NCI-H2196 (cell line): ENCODE results near the gene IL4.

Experiments used
- DNase-seq: peaks from one replicate; lab custom pipeline; 2025; ENCODE audit not compliant: unreplicated experiment; lab: John Stamatoyannopoulos, UW

The IL4 gene

DNA sequence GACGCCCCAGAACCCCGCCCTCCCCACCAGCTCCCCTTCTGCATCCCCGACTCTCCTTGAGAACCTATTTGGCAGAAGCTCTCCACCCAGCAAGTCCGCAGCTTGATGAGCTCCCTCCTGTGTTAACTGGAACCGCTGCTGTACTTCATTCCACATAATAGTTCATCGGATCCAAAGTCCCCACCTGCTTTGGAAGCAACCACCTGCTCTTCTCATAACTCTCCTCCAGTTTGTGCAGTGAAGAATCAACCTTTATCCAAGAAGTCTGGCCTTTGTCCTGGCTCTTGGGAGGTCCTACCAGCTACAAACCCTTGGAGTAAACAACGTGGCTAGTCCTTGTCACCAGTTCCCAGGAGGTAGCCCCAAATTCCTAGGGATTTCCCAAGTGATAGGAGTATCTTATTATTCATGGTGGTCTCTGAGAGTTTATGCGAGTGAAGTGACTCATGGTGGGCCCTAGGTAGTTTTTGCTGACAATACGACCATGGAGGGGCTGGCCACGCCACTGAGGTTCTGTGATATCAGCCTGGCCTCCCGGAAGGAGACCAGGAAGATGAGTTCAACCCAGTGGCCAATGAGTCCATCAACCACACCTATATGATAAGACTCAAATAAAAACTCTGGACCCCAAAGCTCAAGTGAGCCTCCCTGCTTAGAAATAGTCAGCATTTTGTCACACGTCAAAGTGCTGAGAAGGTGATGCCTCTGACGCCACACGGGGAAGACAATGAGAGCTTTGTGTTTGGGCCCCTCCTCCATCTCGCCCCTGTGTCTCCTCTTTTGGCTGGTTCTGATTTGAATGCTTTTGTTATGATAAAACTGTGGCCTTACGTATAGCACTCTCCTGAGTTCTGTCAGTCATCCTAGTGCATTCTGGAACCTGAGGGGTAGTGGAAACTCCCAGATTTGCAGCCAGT lies 3.6 kb upstream of the IL4 start:
- no peak for DNase-seq

- DNase-seq, result no peak
Measured at GRCh38 chr5:132671000-132671399, 2.8 kb upstream of the IL4 start.

GRCh38 chr5:132673488-132673887 lies 301 bp upstream of the IL4 start:
- no peak for DNase-seq

DNA sequence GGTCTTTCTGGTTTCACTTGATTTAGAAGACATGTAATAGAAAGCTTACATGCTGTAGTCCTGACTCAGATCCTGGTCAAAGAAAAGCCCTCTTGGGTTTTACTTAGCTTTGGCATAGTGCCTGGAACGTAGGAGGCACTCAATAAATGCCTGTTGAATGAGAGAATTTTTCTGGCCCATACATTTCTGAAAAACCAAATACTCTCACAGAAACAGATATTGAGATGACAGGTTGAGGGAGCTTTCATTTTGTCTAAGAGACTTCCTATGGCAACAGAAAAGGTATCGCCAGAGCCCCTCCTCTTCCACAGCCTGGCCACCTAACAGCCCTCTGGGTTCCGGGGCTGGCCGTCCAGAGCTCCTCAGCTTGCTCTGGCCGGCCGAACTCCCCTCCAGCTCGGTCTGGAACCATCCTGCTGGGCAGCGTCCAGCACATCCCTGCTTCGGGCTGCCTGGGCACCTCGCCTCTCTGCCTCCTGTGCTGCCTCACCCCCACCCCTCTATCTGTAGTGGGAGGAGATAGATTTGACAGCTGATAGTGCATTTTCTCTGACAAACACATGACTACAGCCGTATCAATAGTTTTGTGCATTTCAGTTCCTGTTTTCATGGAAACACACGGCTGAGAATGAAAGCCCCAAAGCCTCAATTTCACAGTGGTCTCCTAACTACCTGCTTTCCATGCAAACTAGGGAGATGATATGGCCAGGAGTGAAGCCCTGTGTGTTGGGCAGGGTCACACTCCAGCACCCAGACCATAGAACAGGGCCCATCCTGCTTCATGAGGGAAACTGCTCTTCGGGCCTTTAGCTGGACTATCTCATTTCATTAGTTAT lies 1.1 kb downstream of the IL4 start:
- DNase-seq, result peak; percentile 14

DNA sequence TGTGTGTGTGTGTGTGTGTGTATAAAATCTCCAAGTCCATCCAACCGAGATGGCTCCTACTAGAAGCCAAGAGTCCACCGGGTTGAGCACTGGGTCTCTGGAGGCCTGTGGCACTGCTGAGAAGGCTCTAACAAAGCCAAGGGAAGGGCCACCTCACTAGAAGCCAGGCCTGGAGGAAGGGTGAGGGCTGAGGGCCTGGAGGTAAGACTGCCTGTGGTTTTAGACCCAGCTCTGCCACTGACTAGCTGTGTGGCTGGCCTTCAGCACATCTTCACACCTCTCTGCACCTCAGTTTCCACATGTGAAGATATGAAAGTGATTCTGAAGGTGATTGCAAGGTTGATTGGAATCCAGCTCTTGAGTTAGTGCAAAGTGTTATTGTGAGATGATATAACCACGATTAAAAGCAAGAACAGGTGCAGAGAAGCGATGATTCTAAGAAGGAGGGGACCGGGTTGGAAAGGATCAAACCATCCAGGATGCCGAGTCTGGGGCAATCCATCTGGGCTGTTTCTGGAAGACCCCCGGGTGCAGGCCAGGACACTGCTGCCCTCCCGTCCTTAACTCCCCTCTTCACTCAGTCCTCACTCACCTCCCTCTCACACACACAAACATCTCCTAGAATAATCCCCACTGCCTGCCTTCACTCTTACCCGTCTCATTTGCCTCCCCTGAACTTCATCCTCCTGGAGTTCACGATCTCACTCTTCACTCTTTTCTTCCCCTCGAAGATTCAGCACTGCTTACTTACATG lies 2.3 kb downstream of the IL4 start:
- DNase-seq, result no peak

DNA sequence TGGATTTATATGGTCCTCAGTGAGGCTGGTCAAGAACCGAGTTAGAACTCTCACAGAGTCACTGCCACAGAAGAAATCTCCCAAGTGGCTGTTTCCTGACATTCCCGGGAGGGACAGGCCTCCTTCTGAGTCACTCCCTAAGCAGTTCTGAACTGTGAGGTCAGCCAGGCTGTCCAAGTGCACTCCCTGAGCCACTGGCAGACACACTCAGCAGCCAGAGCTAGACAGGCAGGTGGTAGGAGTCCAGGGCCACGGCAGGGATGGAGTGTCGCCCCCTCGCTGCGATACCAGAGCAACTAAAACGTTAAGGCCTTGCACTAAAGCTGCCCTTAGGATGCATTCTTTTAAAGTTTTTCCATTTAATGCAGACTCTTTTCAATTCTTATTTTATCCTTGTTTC lies 3.4 kb downstream of the IL4 start:
- no peak for DNase-seq

DNA sequence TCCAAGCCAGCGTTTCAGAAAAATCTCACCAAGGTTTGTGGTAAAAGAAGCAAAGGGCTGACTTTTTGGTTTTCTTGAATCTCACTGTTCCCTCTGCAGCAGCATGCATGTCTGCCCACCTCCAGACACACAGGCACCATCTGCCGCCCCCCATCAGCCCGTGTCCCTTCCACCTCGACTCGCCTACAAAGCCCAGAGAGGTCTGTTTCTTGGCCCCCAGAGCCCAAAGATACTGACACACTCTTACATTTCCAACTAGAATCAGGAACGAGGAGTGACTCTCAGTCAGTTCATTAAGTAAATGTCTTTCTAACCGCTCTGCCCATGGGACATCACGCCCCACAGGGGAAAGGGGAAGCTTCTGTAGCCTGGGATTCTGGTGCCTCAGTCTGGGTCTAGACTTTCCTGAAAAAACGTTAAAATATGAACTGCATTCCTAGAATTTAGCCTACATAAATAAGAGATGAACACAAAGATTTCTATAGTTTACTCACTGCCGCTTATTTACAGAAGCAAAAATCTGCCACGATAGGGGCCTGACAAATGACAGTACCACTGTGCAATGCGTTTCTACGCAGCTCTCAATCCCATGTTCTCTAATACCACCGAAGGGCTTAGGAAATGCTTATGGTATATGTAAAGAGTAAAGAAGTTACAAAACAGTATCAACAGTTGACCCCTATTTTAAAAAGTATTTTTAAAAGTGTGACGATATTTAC lies 4.1 kb downstream of the IL4 start:
- no peak for DNase-seq

- no peak for DNase-seq
Measured at GRCh38 chr5:132678735-132679134, 4.9 kb downstream of the IL4 start.

GRCh38 chr5:132679166-132679565 lies 5.4 kb downstream of the IL4 start:
- DNase-seq, result no peak

- no peak for DNase-seq
Measured at GRCh38 chr5:132679717-132680380, 6.1 kb downstream of the IL4 start.

DNA sequence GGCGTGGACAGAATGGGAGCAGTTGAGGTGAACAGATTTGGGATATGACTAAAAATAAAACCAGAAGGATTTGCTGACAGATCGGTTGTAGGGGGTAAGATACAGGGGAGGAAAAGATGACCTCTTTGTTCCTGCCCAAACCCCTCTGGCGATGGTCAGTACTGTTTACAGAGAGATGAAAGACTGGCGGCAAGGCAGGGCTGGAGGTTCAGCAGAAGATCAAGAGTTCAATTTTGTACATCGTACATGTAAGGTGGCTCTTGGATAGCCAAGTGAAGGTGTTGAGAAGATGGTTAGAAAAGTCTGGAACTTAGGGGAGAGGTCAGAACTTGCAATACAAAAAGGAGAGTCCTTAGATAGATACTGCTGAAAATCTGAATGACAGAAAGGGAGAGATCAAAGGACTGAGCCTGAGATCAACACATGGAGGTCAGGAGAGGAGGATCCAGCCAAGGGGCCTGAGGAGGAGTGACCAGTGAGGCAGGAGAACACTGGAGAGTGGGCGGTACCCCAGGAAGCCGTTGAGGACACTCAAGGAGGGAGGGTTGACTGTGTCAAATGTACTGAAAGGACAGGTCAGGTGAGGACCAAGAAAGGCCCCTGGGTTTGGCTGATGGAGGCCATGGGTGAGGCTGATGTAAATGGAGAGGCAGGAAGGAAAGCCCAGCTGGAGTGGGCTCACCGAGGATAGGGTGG lies 7.1 kb downstream of the IL4 start:
- no peak for DNase-seq

- no peak for DNase-seq
Measured at GRCh38 chr5:132681476-132681831, 7.7 kb downstream of the IL4 start.

DNA sequence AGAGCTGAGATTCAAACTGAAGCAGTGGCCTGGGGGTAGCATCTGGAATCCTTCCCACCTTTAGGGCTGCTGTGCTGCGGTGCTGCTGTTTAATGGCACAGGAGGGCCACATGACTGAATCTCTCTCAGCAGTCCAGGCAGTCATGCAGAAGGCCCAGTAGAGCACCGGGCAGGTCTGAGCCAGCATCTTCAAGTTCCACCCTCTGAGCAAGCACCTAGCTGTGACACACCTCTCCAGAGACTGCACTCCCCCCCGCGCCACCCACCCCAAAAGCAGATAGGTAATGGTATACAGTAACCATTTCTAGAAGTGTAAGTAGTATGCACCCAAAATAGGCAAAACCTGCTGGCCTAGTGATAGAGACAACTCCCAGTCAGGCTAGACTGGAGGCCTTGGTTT lies 8.2 kb downstream of the IL4 start:
- DNase-seq, result no peak

DNA sequence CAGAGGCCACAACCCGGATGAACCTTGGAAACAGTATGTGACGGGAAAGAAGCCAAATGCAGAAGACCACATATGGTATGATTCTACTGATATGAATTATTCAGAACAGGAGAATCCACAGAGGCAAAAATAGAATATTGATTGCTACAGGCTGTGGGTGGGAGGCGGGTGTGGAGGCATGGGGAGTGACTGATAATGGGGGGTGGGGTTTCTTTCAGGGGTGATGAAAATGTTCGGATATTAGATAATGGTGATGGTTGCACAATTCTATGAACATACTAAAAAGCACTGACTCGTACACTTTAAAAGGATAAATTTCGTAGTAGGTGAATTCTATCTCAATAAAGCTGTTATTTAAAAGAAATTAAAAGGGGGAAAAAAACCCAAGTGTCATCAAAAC lies 10.7 kb downstream of the IL4 start:
- no peak for DNase-seq

GRCh38 chr5:132684922-132685720 lies 11.3 kb downstream of the IL4 start:
- no peak for DNase-seq

- DNase-seq, result no peak
Measured at GRCh38 chr5:132686193-132686592, 12.4 kb downstream of the IL4 start.

DNA sequence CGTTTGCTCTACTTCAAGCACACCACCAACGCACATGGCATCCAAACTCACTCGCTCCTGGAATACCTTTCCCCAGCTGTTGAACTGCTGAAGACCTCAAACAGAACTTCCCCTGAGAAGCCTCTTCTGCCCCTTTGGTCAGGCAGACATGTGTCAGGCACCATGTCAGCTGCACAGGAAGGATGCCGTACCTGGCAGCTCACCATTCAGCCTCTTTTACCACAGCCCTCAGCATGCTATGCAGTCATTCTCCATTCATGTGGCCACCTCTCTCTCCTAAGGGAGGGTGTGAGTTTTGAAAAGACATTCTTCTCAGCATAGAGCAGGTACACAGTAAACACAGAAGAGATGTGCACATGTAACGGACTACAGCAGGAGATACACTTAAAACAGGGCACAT lies 14.2 kb downstream of the IL4 start:
- DNase-seq, result no peak

GRCh38 chr5:132688536-132689339 lies 14.9 kb downstream of the IL4 start:
- DNase-seq, result no peak
